MCF 10A (cell line): Measurements from ENCODE around the gene KCNS3. TPM values are rescaled to one million over a fixed set of nuclear protein-coding genes. Genes with fewer than 3 reads are reported as not detected.

Experiments
- Bru-seq: library from RNA; stranded (reverse); fragments of 400-500 nt; gene quantifications from one replicate; lab custom pipeline; 2021; lab: Mats Ljungman, UMichigan
- BruChase-seq, 2 experiments: library from RNA; stranded (reverse); fragments of 400-500 nt; gene quantifications; one replicate each; lab custom pipeline; 2021; lab: Mats Ljungman, UMichigan
- BruUV-seq: library from RNA; stranded (reverse); fragments of 400-500 nt; replicated peaks from 2 replicates; lab custom pipeline; 2021; lab: Mats Ljungman, UMichigan
- CTCF ChIA-PET: fragments of 300-600 bp; sonication (Branson Sonifier 250); formaldehyde crosslinking; extraction: SDS; loops from one replicate; lab custom pipeline; 2021; ENCODE audit warnings: antibody characterized with exemption, inconsistent platforms; lab: Yijun Ruan, JAX
- POLR2A ChIA-PET: fragments of 300-600, 350-650 bp; sonication (Branson Sonifier 250); formaldehyde crosslinking; extraction: SDS; loops from one replicate; lab custom pipeline; 2020; ENCODE audit warnings: antibody characterized with exemption, inconsistent platforms; lab: Yijun Ruan, JAX
- DNase-seq: peaks from one replicate; pipeline ENCODE4 v3.0.0-alpha.2; 2018; ENCODE audit not compliant: unreplicated experiment
- H3K27ac Mint-ChIP-seq: one replicate; pipeline ENCODE4 v1.8.0; 2022; ENCODE audit warnings: mild to moderate bottlenecking, low read depth, mixed read lengths; ENCODE audit not compliant: unreplicated experiment
- H3K27me3 Mint-ChIP-seq: one replicate; pipeline ENCODE4 v1.8.0; 2022; ENCODE audit warnings: mixed read lengths; ENCODE audit not compliant: insufficient read depth, unreplicated experiment
- H3K36me3 Mint-ChIP-seq: one replicate; pipeline ENCODE4 v1.8.0; 2022; ENCODE audit warnings: mild to moderate bottlenecking, moderate library complexity, mixed read lengths; ENCODE audit not compliant: insufficient read depth, unreplicated experiment
- H3K4me1 Mint-ChIP-seq: one replicate; pipeline ENCODE4 v1.8.0; 2022; ENCODE audit warnings: mixed read lengths; ENCODE audit not compliant: insufficient read depth, unreplicated experiment
- H3K4me3 Mint-ChIP-seq: one replicate; pipeline ENCODE4 v1.8.0; 2022; ENCODE audit warnings: mild to moderate bottlenecking, moderate library complexity, mixed read lengths; ENCODE audit not compliant: unreplicated experiment
- H3K9me3 Mint-ChIP-seq: one replicate; pipeline ENCODE4 v1.8.0; 2022; ENCODE audit warnings: mixed read lengths; ENCODE audit not compliant: unreplicated experiment
- intact Hi-C: fragments of 100-400 bp; cut with micrococcal nuclease; formaldehyde crosslinking; loops from 2 replicates; pipeline ENCODE4 v1.14.1; 2022
- long read RNA-seq: library from polyadenylated mRNA; stranded (forward); transcript quantifications from one replicate; pipeline ENCODE4 v2.0.0, GENCODE V29; 2022
- total RNA-seq: library from RNA; stranded (reverse); gene quantifications from 2 replicates; pipeline ENCODE4 v1.2.3, GENCODE V29; 2022
- TF ChIP-seq, protein P1 (sequence below): fragments of 200-600 bp; IDR thresholded peaks from one replicate; pipeline ENCODE4 v1.8.0; 2022; ENCODE audit warnings: antibody characterized with exemption, mild to moderate bottlenecking; ENCODE audit not compliant: unreplicated experiment

The KCNS3 gene
- total RNA-seq (0.84 and 1.7 TPM in 2 replicates), Bru-seq, nascent RNA (percentile 24 among the genes with signal in this experiment), BruChase-seq, experiment 1, labeled RNA remaining after a 6-hour chase (percentile 24 among the genes with signal in this experiment), BruChase-seq, experiment 2, labeled RNA remaining after a 2-hour chase (percentile 25 among the genes with signal in this experiment)
- long read RNA-seq, transcript KCNS3-201 (3 exons, 2,333 nt), result major isoform, 5 of 6 reads
- long read RNA-seq, partial matches to known transcripts, result 0 of 6 reads
- long read RNA-seq, other reads (novel, unspliced or antisense), result 1 of 6 reads

DNA sequence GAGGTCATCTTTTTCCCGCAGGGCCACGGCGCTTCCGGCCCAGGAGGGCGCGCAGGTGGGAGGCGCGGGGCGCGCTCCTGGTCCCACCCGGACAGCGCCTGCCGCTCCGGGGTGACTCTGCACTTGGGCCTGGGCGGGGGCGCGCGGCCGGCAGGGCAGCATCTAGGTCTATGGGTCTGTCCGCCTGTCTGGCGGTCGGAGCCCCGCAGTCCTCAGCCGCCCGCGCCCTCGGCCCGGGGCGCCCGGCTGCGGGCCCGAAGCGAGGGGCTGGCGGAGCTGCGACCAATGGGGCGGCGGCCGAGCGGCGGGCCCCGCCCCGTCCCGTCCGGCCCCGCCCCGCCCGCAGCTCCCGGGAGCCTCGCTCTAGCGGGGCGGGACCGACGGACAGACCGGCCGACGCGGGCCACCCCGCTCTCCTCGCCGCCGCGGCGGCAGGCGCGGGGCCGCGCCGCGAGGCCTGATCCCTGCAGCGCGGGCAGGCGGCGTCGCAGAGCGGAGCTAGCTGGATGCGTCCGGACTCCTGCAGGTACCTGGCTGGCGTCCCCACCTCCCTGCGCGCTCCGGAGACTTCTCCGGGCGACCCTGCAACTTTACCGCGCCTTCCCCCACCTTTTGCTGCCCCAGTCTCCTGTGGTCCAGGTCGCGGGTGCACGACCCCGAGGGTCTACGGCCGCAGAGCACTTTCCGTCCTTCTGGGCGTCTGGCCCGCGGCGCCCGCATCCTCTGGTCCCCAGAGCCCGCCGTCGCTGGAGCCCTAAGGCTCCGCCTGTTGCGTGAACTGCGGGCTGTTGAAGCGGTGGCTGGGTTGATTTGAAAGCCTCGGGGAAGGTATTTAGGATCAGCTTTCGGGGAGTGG, at the start of gene KCNS3:
Gene KCNS3, plus strand, starts transcription at position 387 of the 856 bp plus-strand sequence. CDS start 52,342 bp downstream, outside the sequence.
- CTCF ChIA-PET, result interaction anchor here (0.6 to 3.1 kb wide), 11 partner anchors 9 to 550 kb away, joined by 3 to 18 read pairs (median 4); partner anchors contain the start of gene MSGN1
- Mint-ChIP-seq H3K4me3 (peak within 1 kb of the TSS; percentile 78), H3K27ac (no peak within 1 kb of the TSS), H3K36me3 (no peaks in the 10 kb centered on the region), H3K4me1 (no peaks in the 10 kb centered on the region), H3K9me3 (no peaks in the 10 kb centered on the region), H3K27me3 (peaks cover 31% of the 10 kb centered on the region)
- POLR2A ChIA-PET, result interaction anchor here (0.7 to 1.2 kb wide), 8 partner anchors 9 to 344 kb away, joined by 3 to 6 read pairs (median 3); no protein-coding TSS in a partner anchor
- TF ChIP-seq, protein P1, sequence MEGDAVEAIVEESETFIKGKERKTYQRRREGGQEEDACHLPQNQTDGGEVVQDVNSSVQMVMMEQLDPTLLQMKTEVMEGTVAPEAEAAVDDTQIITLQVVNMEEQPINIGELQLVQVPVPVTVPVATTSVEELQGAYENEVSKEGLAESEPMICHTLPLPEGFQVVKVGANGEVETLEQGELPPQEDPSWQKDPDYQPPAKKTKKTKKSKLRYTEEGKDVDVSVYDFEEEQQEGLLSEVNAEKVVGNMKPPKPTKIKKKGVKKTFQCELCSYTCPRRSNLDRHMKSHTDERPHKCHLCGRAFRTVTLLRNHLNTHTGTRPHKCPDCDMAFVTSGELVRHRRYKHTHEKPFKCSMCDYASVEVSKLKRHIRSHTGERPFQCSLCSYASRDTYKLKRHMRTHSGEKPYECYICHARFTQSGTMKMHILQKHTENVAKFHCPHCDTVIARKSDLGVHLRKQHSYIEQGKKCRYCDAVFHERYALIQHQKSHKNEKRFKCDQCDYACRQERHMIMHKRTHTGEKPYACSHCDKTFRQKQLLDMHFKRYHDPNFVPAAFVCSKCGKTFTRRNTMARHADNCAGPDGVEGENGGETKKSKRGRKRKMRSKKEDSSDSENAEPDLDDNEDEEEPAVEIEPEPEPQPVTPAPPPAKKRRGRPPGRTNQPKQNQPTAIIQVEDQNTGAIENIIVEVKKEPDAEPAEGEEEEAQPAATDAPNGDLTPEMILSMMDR, result no peak
- DNase-seq, result peak; percentile 49
- intact Hi-C loops, result loop anchor here (1.0 kb wide), 1 partner anchor 239 kb away; no protein-coding TSS in a partner anchor
- no TSS peak for BruUV-seq

DNA sequence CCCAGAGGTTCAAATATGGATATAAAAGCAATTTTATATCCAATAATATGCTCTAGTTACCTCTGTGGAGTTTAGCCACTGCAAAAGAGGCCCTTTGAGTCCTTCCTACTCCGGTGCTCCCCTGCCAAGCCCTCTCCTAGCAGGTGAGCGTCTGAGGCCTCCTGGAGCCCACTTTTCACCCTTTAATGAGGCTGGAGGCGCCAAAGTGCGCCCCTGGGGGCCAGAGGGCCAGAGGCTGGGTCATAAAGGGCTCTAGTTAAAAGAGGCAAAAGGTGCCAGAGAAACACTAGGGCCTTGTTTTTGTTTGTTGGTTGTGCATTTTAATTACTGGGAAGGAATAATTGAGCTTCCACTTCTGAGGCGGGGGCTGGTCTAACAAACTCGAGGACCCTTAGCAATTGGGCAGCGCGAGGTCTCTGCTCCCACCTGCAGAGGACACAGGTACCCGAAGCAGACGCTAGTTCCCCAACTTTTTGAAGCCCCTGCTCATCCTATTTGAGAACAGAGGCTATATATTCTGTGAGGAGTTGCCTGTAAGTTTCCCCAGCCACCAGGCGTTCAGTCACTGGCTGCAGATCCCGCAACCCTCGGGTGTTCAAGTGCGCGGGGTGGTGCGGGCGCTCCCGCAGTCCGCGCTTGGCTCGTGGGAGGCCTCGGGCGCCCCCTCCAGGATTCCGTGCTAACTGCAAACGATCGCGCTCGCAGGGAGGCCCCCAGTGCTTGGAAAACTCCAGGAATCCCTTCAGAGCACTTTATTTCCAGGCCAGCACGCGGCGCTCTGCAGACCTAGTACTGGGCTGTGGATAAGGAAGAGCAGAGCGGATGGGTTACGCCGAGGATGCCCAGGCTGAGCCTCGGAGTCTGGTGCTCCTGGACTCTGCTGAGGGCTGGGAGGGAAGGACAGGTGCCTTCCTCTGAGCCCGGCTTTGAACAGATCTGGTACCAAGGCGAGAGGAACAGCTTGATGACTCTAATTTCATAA, 48.1 kb upstream of the KCNS3 start:
- ChIA-PET CTCF (interaction anchor here (0.6 to 6.8 kb wide), 37 partner anchors 9 to 847 kb away, joined by 3 to 53 read pairs (median 4); partner anchors contain the start of genes GEN1, MSGN1 and SMC6), POLR2A (interaction anchor here (0.8 to 2.5 kb wide), 4 partner anchors 10 to 75 kb away, joined by 3 to 11 read pairs (median 6); partner anchors contain the start of gene MSGN1)
- H3K4me3 Mint-ChIP-seq, result peak overlapping the region; percentile 48
- peak; percentile 83 for DNase-seq
- intact Hi-C loops, result loop anchor here (1.0 to 2.0 kb wide), 2 partner anchors 74 to 111 kb away; no protein-coding TSS in a partner anchor
- no peaks in the 10 kb centered on the region for H3K36me3 Mint-ChIP-seq
- no peak overlapping the region for H3K27ac Mint-ChIP-seq
- peaks cover 6% of the 10 kb centered on the region for H3K4me1 Mint-ChIP-seq
- TF ChIP-seq, protein P1, result peak; percentile 86
- BruUV-seq, result no TSS peak
- H3K9me3 Mint-ChIP-seq, result no peaks in the 10 kb centered on the region
- H3K27me3 Mint-ChIP-seq, result no peaks in the 10 kb centered on the region

GRCh38 chr2:17835516-17835915, 43.0 kb upstream of the KCNS3 start:
- no peak overlapping the region for H3K4me3 Mint-ChIP-seq
- CTCF ChIA-PET, result no interaction called here
- DNase-seq, result no peak
- POLR2A ChIA-PET, result no interaction called here
- H3K36me3 Mint-ChIP-seq, result no peaks in the 10 kb centered on the region
- BruUV-seq, result no TSS peak
- H3K27ac Mint-ChIP-seq, result no peak overlapping the region
- no peaks in the 10 kb centered on the region for H3K27me3 Mint-ChIP-seq
- H3K9me3 Mint-ChIP-seq, result no peaks in the 10 kb centered on the region
- TF ChIP-seq, protein P1, result no peak
- intact Hi-C loops, result no loop called here
- peaks cover 4% of the 10 kb centered on the region for H3K4me1 Mint-ChIP-seq
